GM18507 (cell line): ENCODE data around the gene DCBLD1.

ENCODE experiments used
- DNase-seq: peaks from one replicate; pipeline ENCODE4 v3.0.0; 2011; ENCODE audit warnings: low read depth; ENCODE audit not compliant: insufficient read length; ENCODE audit errors: extremely low spot score
- FAIRE-seq: peaks from 2 replicates; lab custom pipeline; 2011; peaks lifted over from hg19 to GRCh38; lab: Jason Lieb, UNC

DCBLD1 gene

GRCh38 chr6:117495425-117495824 is 13.0 kb downstream of the DCBLD1 start:
- DNase-seq: no peak
- FAIRE-seq: no peak

DNA sequence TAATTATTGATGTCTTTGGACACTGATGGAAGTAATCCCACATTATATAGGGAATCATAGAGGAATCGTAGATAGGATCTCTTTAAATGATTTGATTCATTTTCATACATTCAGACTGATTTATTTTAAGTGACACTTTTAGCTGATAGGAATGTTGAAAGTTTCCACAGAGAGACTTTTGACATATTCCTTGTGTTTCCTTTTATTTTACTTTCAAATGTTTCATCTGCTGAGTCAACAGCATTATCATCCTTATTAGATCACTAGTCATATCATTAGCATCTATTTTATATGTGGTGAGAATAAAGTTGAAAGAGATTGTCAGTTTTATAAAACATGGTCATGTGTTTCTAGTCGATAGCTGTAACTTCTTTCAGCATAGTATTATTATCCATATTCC is 13.4 kb downstream of the DCBLD1 start:
- no peak for DNase-seq
- no peak for FAIRE-seq

DNA sequence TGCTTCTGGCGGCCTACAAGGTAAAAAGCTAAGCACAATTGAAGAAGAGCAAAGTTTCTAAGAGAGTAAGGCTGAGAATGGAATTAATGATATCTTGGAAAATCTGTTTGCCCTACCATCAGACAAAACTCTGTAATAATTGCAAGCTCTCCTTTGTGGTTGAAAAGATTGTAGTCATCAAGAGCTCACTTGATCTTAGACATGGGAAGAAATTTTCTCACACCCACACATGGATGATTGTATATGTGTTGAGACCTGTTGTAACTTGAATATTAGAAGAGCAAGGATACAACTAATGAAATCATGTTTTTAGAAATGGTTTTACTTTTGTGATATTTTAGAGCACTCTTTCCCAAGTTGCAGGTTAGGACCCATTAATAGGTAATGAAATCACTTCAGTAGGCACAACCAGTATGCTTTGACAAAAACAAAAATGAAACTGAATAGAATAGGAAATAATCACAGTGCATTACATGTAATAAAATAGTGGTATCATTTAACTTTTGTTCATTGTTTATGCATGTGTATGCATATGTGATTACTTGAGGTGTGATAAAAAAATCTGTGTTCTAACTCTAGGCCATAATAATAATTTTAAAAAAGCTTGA is 14.0 kb downstream of the DCBLD1 start:
- peak; percentile 38 for FAIRE-seq

GRCh38 chr6:117497237-117497636 is 14.8 kb downstream of the DCBLD1 start:
- no peak for DNase-seq

More for the DNA sequence above, 14.0 kb downstream of the DCBLD1 start:
- no peak for DNase-seq

DNA sequence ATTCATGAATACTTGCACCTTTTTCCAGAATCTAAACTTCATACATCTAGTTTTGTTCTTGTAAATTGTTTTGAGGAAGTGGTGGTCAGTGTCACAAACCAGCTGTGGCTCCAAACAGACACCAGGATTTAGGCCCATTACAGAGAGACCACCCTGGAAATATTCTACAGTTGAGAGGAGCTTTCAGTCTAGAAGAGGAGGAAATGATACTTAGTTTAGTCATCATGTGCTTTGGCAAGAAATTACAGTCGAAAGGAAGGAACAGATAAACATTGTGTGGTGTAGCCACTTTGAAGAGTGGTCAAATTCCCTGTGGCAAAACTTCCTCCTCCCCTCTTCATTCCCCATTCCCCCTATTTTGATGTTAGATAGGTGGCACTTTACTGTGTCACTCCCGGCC is 15.7 kb downstream of the DCBLD1 start:
- FAIRE-seq (peak; percentile 67), DNase-seq (no peak)

More at GRCh38 chr6:117497237-117497636, 14.8 kb downstream of the DCBLD1 start:
- FAIRE-seq: no peak

- DNase-seq: no peak
Measured at GRCh38 chr6:117501722-117502121, 19.2 kb downstream of the DCBLD1 start.

DNA sequence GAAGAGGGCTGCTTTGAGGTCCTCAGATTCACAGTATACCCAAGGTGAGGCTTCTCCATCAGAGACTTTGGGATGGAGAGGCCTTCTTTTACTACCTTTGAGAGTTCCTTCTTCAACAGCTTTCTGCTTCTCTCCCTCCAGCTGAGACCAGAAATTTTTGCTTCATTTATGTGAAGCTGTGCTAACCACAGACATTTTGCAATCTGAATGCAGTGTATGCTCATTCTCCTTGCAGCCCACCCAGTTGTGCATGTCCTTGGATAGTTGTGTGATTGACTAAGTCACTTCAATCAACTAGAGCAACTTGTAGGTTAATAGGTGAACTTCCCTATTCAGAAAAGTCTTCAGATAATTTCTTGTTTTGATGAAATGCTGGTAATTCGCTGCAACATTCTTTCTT is 20.1 kb downstream of the DCBLD1 start:
- no peak for DNase-seq
- no peak for FAIRE-seq

More at GRCh38 chr6:117501722-117502121, 19.2 kb downstream of the DCBLD1 start:
- FAIRE-seq: no peak

DNA sequence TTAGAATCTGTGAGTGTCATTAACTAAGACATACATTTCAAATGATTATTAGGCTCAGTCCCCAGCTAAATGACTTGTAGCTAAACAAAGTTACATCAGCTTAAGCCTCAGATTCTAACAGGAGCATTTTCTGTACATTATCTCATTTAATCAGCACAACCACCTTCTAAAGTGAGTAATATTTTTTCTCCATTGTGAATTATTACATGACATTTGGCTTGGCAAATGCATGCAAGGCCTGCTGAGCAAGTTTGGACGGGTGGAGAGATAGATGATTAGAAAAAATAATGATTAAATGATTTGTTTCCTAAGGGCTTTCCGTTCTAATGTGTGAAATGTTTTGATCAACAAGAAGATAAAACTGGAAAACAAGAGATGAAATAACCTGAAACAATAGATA is 20.7 kb downstream of the DCBLD1 start:
- DNase-seq: no peak
- FAIRE-seq: no peak

- FAIRE-seq (no peak), DNase-seq (no peak)
Measured at GRCh38 chr6:117504478-117505144, 22.1 kb downstream of the DCBLD1 start.

- DNase-seq: no peak
- no peak for FAIRE-seq
Measured at GRCh38 chr6:117505311-117505710, 22.8 kb downstream of the DCBLD1 start.

- no peak for FAIRE-seq
- DNase-seq: no peak
Measured at GRCh38 chr6:117506180-117506835, 23.8 kb downstream of the DCBLD1 start.

DNA sequence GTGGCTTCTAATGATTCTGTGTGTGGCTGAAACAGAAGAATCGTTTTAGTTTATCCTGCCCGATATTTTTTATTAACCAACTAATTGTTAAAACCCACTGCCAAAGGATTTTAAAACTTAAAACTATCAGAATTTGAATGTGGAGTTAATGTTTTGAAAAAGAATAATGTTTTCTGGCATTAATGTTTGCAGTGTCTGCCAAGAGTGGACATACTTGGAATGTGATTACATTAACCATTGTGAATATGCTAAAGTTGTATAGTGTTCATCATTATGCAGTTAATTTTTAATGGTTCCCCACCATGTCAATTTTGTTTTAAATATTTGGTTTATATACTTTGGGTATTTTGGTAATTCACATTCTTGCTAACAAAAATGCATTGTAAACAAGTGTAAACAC is 24.4 kb downstream of the DCBLD1 start:
- no peak for FAIRE-seq
- DNase-seq: no peak

DNA sequence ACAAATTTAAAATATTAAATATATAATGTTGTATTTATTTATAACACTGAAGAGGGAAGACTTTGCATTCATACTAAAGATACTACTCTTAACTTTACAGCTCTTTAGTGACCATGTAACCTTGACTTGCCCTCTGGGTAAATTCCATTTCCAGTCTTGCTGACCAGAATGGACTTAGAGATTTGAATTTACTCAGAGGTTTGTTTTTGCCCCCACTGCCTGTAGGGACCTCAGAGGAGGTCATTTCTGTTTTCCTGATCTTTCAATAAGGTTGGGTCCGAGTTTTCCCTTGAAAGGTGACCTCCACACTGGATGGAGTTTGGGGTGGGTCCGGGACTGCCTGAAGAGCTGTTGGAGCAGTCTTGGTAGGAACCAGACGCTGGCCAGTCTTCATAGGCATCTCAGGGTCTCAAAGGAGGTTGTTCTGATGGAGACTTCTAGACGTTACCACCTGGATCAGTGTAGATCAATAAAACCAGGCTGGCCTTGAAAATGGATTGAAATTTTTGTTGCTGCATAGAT is 26.0 kb downstream of the DCBLD1 start:
- FAIRE-seq (no peak), DNase-seq (no peak)

DNA sequence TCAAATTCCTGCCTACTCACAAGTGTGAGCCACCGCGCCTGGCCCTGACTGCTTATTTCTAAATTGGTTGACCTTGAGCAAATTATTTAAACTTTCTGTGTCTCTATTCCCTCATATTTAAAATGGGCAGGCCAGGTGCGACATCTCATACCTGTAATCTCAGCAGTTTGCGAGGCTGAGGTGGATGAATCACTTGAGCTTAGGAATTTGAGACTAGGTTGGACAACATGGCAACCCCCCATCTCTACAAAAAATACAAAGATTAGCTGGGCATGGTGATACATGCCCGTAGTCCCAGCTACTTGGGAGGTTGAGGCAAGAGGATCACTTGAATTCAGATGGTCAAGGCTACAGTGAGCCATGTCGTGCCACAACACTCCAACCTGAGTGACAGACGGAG is 26.5 kb downstream of the DCBLD1 start:
- DNase-seq: no peak
- no peak for FAIRE-seq

DNA sequence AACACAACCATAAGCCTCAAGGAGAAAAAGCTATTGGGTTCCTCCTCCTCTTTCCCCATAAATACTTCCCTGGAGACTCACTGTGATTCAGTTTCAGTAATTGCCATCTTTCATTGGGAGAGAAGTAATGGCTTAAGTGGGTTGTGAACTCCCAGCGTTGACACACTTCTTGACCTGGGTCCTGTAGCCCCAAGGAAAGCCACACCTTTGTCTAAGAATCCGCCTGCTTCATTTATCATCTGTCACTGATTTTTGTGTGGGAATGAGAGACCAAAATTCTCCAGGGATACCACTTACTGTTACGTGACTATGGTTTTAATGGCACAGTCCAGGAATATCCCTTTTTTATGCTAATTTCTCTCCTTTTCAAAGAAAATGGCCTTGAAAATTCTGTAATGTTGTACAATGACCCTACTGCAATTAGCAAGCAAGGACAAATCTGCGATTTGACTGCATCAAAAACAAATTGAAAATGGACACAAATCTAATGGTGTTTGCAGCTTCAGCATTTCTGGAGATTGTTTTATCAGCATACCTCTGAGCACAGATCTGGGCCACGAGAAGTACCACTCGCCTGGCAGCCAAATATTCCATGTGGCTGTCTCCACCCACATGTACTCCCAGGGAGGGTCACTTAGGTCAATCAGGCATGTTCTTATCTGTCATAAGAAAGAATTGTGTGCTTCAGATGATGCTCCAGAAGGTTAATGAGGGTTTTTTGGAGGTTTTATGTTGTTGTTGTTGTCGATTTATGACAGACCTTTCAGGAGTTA is 29.8 kb downstream of the DCBLD1 start:
- no peak for DNase-seq
- no peak for FAIRE-seq

DNA sequence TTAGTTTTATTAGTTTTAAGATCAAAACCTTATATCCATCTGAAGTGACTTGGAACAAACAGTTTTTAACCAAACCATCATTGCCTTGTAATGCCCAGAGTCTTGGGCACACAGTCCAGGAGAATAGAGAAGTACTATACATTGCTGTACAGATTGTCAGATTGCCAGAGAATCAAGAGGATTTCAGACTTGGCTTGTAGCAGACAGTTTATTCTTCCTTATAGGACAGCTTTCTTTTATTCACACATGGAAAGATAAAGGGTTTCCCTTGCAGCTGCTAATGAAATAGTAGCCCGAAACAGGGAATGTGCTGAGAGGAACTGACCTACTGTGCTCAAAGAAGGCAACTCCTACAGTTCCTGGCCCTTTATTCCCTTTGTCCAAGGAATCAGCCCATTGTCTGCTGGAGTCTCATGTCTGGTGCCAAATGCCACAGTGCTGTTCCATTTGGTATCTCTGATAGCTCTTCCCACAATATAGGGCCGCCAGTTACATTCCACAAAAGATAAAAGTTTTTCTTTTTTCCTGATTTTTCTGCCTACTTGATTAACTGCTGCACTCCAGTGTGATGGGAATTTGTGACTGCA is 30.6 kb downstream of the DCBLD1 start:
- no peak for DNase-seq

GRCh38 chr6:117513778-117514365 is 31.4 kb downstream of the DCBLD1 start:
- DNase-seq (no peak), FAIRE-seq (no peak)

More for the DNA sequence above, 30.6 kb downstream of the DCBLD1 start:
- no peak for FAIRE-seq

GRCh38 chr6:117514655-117515054 is 32.2 kb downstream of the DCBLD1 start:
- FAIRE-seq (no peak), DNase-seq (no peak)

DNA sequence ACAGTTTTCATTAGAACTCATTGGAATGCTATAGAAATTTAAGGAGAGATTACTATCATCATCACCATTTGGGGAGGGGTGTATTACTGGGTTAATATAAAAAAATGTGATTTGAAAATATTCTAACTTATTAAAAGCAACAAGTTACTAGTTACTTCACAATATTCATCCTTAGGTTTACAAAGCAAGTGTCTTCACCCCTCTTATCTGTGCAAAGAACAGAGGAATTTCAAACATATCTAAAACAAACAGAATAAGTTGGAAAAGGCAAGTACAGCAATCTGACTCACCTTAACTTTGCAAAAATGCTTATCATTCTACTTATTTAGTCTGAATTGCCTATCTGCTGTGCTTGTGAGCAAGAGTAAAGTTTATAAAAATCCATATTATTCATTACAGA is 32.9 kb downstream of the DCBLD1 start:
- no peak for FAIRE-seq

More for the DNA sequence above, 32.9 kb downstream of the DCBLD1 start:
- DNase-seq: no peak
